GM18909 (cell line): Measurements from ENCODE around the gene CLNK.

Source experiments
- ATAC-seq: cut with Tn5 transposase; IDR thresholded peaks from one replicate; pipeline ENCODE4 v1.9.1; 2021; ENCODE audit warnings: mild to moderate bottlenecking; ENCODE audit not compliant: unreplicated experiment, poor library complexity

Gene CLNK

GRCh38 chr4:10529291-10530136, 155.1 kb downstream of the CLNK start:
- no peak for ATAC-seq

GRCh38 chr4:10527438-10527837, 157.1 kb downstream of the CLNK start:
- no peak for ATAC-seq

GRCh38 chr4:10526429-10527222, 157.9 kb downstream of the CLNK start:
- no peak for ATAC-seq

- no peak for ATAC-seq
Observed at GRCh38 chr4:10524196-10524833, 160.3 kb downstream of the CLNK start.

- no peak for ATAC-seq
Observed at GRCh38 chr4:10521424-10521823, 163.1 kb downstream of the CLNK start.

- ATAC-seq = no peak
Observed at GRCh38 chr4:10509733-10510132, 174.8 kb downstream of the CLNK start.

- ATAC-seq = no peak
Observed at GRCh38 chr4:10506077-10506476, 178.5 kb downstream of the CLNK start.

- ATAC-seq = no peak
Observed at GRCh38 chr4:10504570-10505179, 179.9 kb downstream of the CLNK start.

- ATAC-seq = no peak
Observed at GRCh38 chr4:10502717-10503116, 181.9 kb downstream of the CLNK start.

- ATAC-seq = no peak
Observed at GRCh38 chr4:10500776-10501175, 183.8 kb downstream of the CLNK start.

GRCh38 chr4:10496200-10496599, 188.4 kb downstream of the CLNK start:
- ATAC-seq = no peak

- no peak for ATAC-seq
Observed at GRCh38 chr4:10495651-10496050, 188.9 kb downstream of the CLNK start.

- no peak for ATAC-seq
Observed at GRCh38 chr4:10492464-10492863, 192.1 kb downstream of the CLNK start.

- ATAC-seq = no peak
Observed at GRCh38 chr4:10491401-10491800, 193.2 kb downstream of the CLNK start.

- no peak for ATAC-seq
Observed at GRCh38 chr4:10490996-10491395, 193.6 kb downstream of the CLNK start.

GRCh38 chr4:10482913-10483312, 201.7 kb downstream of the CLNK start:
- no peak for ATAC-seq

- no peak for ATAC-seq
Observed at GRCh38 chr4:10480616-10481015, 204.0 kb downstream of the CLNK start.

- ATAC-seq = no peak
Observed at GRCh38 chr4:10478621-10479020, 205.9 kb downstream of the CLNK start.

- no peak for ATAC-seq
Observed at GRCh38 chr4:10470505-10470904, 214.1 kb downstream of the CLNK start.

GRCh38 chr4:10466161-10466560, 218.4 kb downstream of the CLNK start:
- no peak for ATAC-seq

- no peak for ATAC-seq
Observed at GRCh38 chr4:10462876-10463275, 221.7 kb downstream of the CLNK start.
